ENCODE results near the gene PAQR9. TPM values are rescaled to one million over a fixed set of nuclear protein-coding genes. Genes with fewer than 3 reads are reported as not detected.

Gene PAQR9
- total and polyA plus RNA-seq, 2 of the 13 experiments (the other 11 are each of a cell fraction or from before 2014, with no cell fraction given): 3.7 to 10.3 TPM

GRCh38 chr3:142993958-142994442 lies 30.5 kb upstream of the PAQR9 start (continued):
- TF ChIP-seq ZNF773 (CRISPR knock-in tag; IDR thresholded peaks at IDR 0.05; ENCODE audit: borderline replicate concordance): no peak
- TF ChIP-seq ZNF616 (CRISPR knock-in tag; IDR thresholded peaks at IDR 0.05; ENCODE audit: low read depth): no peak
- no peak for TF ChIP-seq PATZ1 (CRISPR knock-in tag; IDR thresholded peaks at IDR 0.05)
- 0 out of 2 replicates have a peak, but pooled peaks have one; percentile 20 for TF ChIP-seq SAP130 (CRISPR knock-in tag; IDR thresholded peaks at IDR 0.05; ENCODE audit: low read depth)
- no peak for TF ChIP-seq RXRA (CRISPR knock-in tag; IDR thresholded peaks at IDR 0.05)
- no peak for TF ChIP-seq ZHX2 (IDR thresholded peaks at IDR 0.05; ENCODE audit: low read depth)
- TF ChIP-seq ZHX2 (CRISPR knock-in tag; IDR thresholded peaks at IDR 0.05; ENCODE audit: borderline replicate concordance): 0 out of 2 replicates have a peak, but pooled peaks have one; percentile 28
- TF ChIP-seq ZNF432 (CRISPR knock-in tag; IDR thresholded peaks at IDR 0.05; ENCODE audit: borderline replicate concordance): no peak
- TF ChIP-seq ZMYM2 (CRISPR knock-in tag; IDR thresholded peaks at IDR 0.05): no peak
- TF ChIP-seq ZBTB46 (CRISPR knock-in tag; IDR thresholded peaks at IDR 0.05; ENCODE audit: borderline replicate concordance): no peak
- TF ChIP-seq FOXP4 (CRISPR knock-in tag; IDR thresholded peaks at IDR 0.05): peak; percentile 51; the same call in 1 of the 2 replicates
- no peak for TF ChIP-seq MAFF (IDR thresholded peaks at IDR 0.05; ENCODE audit: low read depth, low read length)
- TF ChIP-seq ZUFSP (CRISPR knock-in tag; IDR thresholded peaks at IDR 0.05; ENCODE audit: borderline replicate concordance): no peak
- peak; percentile 23; the same call in 1 of the 2 replicates for TF ChIP-seq ZNF362 (CRISPR knock-in tag; IDR thresholded peaks at IDR 0.05; ENCODE audit: borderline replicate concordance)
